ENCODE results near the gene LRIG1. TPM values are rescaled to one million over a fixed set of nuclear protein-coding genes. Genes with fewer than 3 reads are reported as not detected.

LRIG1 gene
- total RNA-seq, 1 experiment from 2014 or later, result 14.7 TPM

DNA sequence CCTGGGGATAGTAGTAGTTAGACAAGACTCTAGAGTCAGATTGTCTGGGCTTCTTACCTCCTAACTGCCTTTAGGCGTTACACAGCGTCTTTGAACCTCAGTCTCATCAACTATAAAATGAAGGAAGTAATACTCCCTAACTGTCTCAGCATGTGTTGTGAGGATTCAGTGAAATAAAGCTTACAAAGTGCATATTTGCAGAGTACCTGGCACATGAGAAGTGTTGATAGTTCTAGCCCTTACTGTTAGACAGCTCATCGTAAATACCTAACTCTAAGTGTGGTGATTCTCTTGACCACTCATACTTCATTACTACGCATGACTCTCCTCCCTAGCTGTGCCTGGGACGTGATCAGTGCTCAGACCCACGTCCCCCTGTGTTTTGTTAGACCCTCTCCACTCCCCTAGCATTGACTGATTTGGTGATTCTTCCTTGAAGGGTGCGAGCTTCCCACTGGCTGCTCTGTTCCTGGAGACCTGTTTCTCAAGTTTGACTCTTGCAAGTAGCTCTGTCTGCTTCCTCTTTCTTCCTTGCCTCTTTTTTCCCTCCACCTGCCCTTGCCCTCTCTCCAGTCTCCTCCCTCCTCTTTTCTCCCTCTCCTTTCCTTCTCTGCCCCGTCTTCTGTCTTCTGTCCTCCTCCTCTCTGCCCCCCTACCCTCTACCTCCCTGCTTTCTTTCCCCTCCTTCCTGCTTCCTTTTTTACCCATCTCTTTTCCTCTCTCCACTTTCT is 155.8 kb downstream of the LRIG1 start:
- no peaks in the 10 kb centered on the region for H3K27me3 Mint-ChIP-seq (ENCODE audit: unreplicated experiment)
- H3K9me3 Mint-ChIP-seq (ENCODE audit: low read depth, unreplicated experiment), result no peaks in the 10 kb centered on the region
- peaks cover 13% of the 10 kb centered on the region for H3K4me1 Mint-ChIP-seq (ENCODE audit: low read depth, unreplicated experiment)
- BruUV-seq (replicated peaks), result no TSS peak
- intact Hi-C loops (cut with micrococcal nuclease; ENCODE audit: unreplicated experiment), result no loop called here
- H3K4me3 Mint-ChIP-seq (ENCODE audit: low read depth, unreplicated experiment), result no peak overlapping the region
- DNase-seq, result no peak
- TF ChIP-seq, protein P1, sequence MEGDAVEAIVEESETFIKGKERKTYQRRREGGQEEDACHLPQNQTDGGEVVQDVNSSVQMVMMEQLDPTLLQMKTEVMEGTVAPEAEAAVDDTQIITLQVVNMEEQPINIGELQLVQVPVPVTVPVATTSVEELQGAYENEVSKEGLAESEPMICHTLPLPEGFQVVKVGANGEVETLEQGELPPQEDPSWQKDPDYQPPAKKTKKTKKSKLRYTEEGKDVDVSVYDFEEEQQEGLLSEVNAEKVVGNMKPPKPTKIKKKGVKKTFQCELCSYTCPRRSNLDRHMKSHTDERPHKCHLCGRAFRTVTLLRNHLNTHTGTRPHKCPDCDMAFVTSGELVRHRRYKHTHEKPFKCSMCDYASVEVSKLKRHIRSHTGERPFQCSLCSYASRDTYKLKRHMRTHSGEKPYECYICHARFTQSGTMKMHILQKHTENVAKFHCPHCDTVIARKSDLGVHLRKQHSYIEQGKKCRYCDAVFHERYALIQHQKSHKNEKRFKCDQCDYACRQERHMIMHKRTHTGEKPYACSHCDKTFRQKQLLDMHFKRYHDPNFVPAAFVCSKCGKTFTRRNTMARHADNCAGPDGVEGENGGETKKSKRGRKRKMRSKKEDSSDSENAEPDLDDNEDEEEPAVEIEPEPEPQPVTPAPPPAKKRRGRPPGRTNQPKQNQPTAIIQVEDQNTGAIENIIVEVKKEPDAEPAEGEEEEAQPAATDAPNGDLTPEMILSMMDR (IDR thresholded peaks at IDR 0.05; ENCODE audit: unreplicated experiment), result no peak
- H3K27ac Mint-ChIP-seq (ENCODE audit: unreplicated experiment), result peak overlapping the region; percentile 14
- CTCF ChIA-PET, result no interaction called here
- no peaks in the 10 kb centered on the region for H3K36me3 Mint-ChIP-seq (ENCODE audit: insufficient read depth, unreplicated experiment)

DNA sequence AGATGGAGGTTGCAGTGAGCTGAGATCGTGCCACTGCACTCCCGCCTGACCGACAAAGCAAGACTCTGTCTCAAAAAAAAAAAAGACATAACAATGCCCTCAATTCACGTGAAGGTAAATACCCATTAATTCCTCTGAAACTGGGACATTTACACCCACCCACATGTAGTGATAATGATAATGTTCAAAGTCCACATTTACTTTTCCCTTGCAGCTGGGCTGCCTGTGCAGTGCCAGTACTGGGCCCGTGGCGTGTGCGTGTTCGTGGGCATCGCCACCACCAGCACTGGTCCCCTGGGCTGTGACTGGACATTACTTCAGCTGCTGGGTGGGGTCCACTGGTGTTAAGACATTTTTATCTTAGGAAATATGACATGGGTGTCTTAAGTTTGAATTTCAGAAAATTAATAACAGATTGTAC is 156.4 kb downstream of the LRIG1 start:
- CTCF ChIA-PET, result no interaction called here
- no peak for DNase-seq
- no TSS peak for BruUV-seq (replicated peaks)

DNA sequence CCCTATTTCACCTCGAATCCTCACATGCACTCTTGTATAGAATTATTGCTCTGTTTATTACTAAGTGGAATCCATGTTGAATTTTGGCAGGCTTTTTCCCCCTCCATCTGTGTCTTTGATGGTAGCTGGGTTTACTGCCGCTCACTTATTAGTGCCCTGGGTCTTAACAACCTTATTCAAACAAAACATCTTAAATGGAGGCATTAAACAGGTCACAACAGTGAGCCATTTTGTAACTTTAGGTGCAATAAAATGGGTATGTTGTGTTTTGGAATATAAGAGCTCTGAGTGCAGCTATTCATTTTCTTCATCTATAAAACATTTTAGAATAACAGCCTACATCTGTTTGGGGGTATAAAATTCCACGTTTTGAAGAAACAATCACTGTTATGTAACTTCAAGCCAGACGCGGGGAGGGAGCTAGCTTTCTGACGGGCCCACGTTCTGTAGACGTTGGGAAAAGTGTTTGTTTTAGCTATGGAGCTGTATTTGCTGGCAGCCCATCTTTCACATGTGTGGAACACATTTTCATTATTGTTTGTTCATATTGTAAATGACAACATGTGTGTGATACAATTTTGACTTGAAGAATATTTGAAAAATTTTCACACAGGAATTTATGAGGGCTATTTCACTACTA is 158.0 kb downstream of the LRIG1 start:
- no peaks in the 10 kb centered on the region for H3K9me3 Mint-ChIP-seq (ENCODE audit: low read depth, unreplicated experiment)
- H3K4me1 Mint-ChIP-seq (ENCODE audit: low read depth, unreplicated experiment), result peaks cover 13% of the 10 kb centered on the region
- DNase-seq, result no peak
- no peak overlapping the region for H3K4me3 Mint-ChIP-seq (ENCODE audit: low read depth, unreplicated experiment)
- BruUV-seq (replicated peaks), result no TSS peak
- CTCF ChIA-PET, result no interaction called here
- H3K27me3 Mint-ChIP-seq (ENCODE audit: unreplicated experiment), result no peaks in the 10 kb centered on the region
- intact Hi-C loops (cut with micrococcal nuclease; ENCODE audit: unreplicated experiment), result no loop called here
- H3K27ac Mint-ChIP-seq (ENCODE audit: unreplicated experiment), result no peak overlapping the region
- H3K36me3 Mint-ChIP-seq (ENCODE audit: insufficient read depth, unreplicated experiment), result no peaks in the 10 kb centered on the region
- TF ChIP-seq, protein P1 (IDR thresholded peaks at IDR 0.05; ENCODE audit: unreplicated experiment), result no peak

More for the DNA sequence above, 156.4 kb downstream of the LRIG1 start:
- intact Hi-C loops (cut with micrococcal nuclease; ENCODE audit: unreplicated experiment), result no loop called here
- H3K27ac Mint-ChIP-seq (ENCODE audit: unreplicated experiment), result no peak overlapping the region
- no peaks in the 10 kb centered on the region for H3K27me3 Mint-ChIP-seq (ENCODE audit: unreplicated experiment)
- no peaks in the 10 kb centered on the region for H3K9me3 Mint-ChIP-seq (ENCODE audit: low read depth, unreplicated experiment)
- no peak overlapping the region for H3K4me3 Mint-ChIP-seq (ENCODE audit: low read depth, unreplicated experiment)
- H3K4me1 Mint-ChIP-seq (ENCODE audit: low read depth, unreplicated experiment), result peaks cover 13% of the 10 kb centered on the region
- no peaks in the 10 kb centered on the region for H3K36me3 Mint-ChIP-seq (ENCODE audit: insufficient read depth, unreplicated experiment)
- TF ChIP-seq, protein P1 (IDR thresholded peaks at IDR 0.05; ENCODE audit: unreplicated experiment), result no peak

DNA sequence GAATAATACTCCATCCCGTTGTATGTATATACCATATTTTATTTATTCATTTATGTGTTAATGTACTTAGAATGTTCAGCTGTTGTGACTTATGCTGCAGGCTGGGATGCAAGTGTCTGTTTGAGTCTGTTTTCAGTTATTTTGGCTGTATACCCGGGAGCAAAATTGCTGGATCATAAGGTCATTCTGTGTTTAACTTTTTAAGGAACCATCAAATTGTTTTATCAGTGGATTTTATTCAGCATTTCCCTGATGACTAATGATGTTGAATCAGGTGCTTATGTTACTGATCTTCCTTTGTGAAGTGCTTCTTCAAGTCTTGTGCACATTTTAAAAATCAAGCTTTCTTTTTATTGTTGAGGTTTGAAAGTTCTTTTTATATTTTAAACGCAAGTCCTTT is 161.9 kb downstream of the LRIG1 start:
- no peak for DNase-seq
- Mint-ChIP-seq H3K9me3 (ENCODE audit: low read depth, unreplicated experiment) (no peaks in the 10 kb centered on the region), H3K36me3 (ENCODE audit: insufficient read depth, unreplicated experiment) (no peaks in the 10 kb centered on the region), H3K4me3 (ENCODE audit: low read depth, unreplicated experiment) (no peak overlapping the region), H3K27ac (ENCODE audit: unreplicated experiment) (no peak overlapping the region), H3K27me3 (ENCODE audit: unreplicated experiment) (no peaks in the 10 kb centered on the region), H3K4me1 (ENCODE audit: low read depth, unreplicated experiment) (no peaks in the 10 kb centered on the region)
- TF ChIP-seq, protein P1 (IDR thresholded peaks at IDR 0.05; ENCODE audit: unreplicated experiment), result no peak
- intact Hi-C loops (cut with micrococcal nuclease; ENCODE audit: unreplicated experiment), result no loop called here
- CTCF ChIA-PET, result no interaction called here
- no TSS peak for BruUV-seq (replicated peaks)

Measured in Calu3 (cell line).